CD4-positive, alpha-beta memory T cell (primary cell): Measurements from ENCODE around the gene FOXP3. TPM values are rescaled to one million over a fixed set of nuclear protein-coding genes. Genes with fewer than 3 reads are reported as not detected.
A peak's percentile ranks its signal among the peaks of the same experiment; 100 is the strongest.
"Not testable (repeated sequence)": the region's sequence is repeated elsewhere in the genome, so short reads cannot be mapped to it uniquely, and the experiment has no call there.

ENCODE experiments used
- CTCF ChIA-PET: fragments of 350-600 bp; sonication (Branson Sonifier 250); formaldehyde crosslinking; loops from one replicate; lab custom pipeline; 2021; ENCODE audit warnings: inconsistent platforms; ENCODE audit not compliant: partially characterized antibody; lab: Charles Lee
- POLR2A ChIA-PET: fragments of 350-600 bp; sonication (Branson Sonifier 250); formaldehyde crosslinking; loops from one replicate; lab custom pipeline; 2021; ENCODE audit not compliant: partially characterized antibody; lab: Charles Lee
- DNase-seq, 5 donors: peaks; one replicate each; pipeline versions ENCODE4 v3.0.0 to v3.0.0-alpha.2; 2020 to 2022; ENCODE audit warnings: mixed read lengths in 1 of 5
- H3K27ac ChIP-seq: one replicate; pipeline ENCODE4 v1.7.0; 2013; ENCODE audit warnings: low read depth, low read length
- H3K27me3 ChIP-seq: 2 replicates; pipeline ENCODE4 v1.7.0; 2013; ENCODE audit warnings: mild to moderate bottlenecking, low read length, moderate library complexity; ENCODE audit not compliant: insufficient read depth
- H3K36me3 ChIP-seq: 2 replicates; pipeline ENCODE4 v1.7.0; 2013; ENCODE audit warnings: mild to moderate bottlenecking, low read length, moderate library complexity; ENCODE audit not compliant: insufficient read depth
- H3K4me1 ChIP-seq: 2 replicates; pipeline ENCODE4 v1.7.0; 2013; ENCODE audit warnings: mild to moderate bottlenecking, low read length, moderate library complexity; ENCODE audit not compliant: insufficient read depth
- H3K4me3 ChIP-seq, 2 donors: one replicate each; pipeline ENCODE4 v1.7.0; 2013; ENCODE audit warnings: low read length in 2 of 2, mild to moderate bottlenecking in 1 of 2
- H3K9me3 ChIP-seq, 2 donors: one replicate each; pipeline ENCODE4 v1.7.0; 2013; ENCODE audit warnings: low read length in 2 of 2, control low read depth in 1 of 2; ENCODE audit not compliant: control insufficient read depth in 1 of 2
- H3K27ac Mint-ChIP-seq, 7 donors: one replicate each; pipeline ENCODE4 v1.8.0; 2020 to 2021; ENCODE audit warnings: mixed read lengths in 7 of 7, mild to moderate bottlenecking in 6 of 7, inconsistent platforms in 3 of 7, moderate library complexity in 3 of 7
- H3K27me3 Mint-ChIP-seq, 2 donors: one replicate each; pipeline ENCODE4 v1.8.0; 2020 to 2021; ENCODE audit warnings: mixed read lengths in 2 of 2
- H3K36me3 Mint-ChIP-seq, 2 donors: one replicate each; pipeline ENCODE4 v1.8.0; 2020 to 2021; ENCODE audit warnings: mixed read lengths in 2 of 2, inconsistent platforms in 1 of 2, mild to moderate bottlenecking in 1 of 2
- H3K4me1 Mint-ChIP-seq, 4 donors: one replicate each; pipeline ENCODE4 v1.8.0; 2020 to 2021; ENCODE audit warnings: mixed read lengths in 4 of 4, mild to moderate bottlenecking in 1 of 4
- H3K4me3 Mint-ChIP-seq, 8 donors: one replicate each; pipeline ENCODE4 v1.8.0; 2020 to 2021; ENCODE audit warnings: mixed read lengths in 8 of 8, mild to moderate bottlenecking in 7 of 8, moderate library complexity in 6 of 8, inconsistent platforms in 3 of 8
- H3K9me3 Mint-ChIP-seq, 8 donors: one replicate each; pipeline ENCODE4 v1.8.0; 2020 to 2021; ENCODE audit warnings: mixed read lengths in 8 of 8, mild to moderate bottlenecking in 5 of 8, inconsistent platforms in 3 of 8, moderate library complexity in 1 of 8
- intact Hi-C: fragments of 100-400 bp; cut with micrococcal nuclease; formaldehyde crosslinking; loops from one replicate; pipeline ENCODE4 v1.15.1; 2023
- polyA plus RNA-seq, 2 donors: library from polyadenylated mRNA; unstranded; fragments of 300-500 nt; fragmentation: Illumina TruSeq; gene quantifications; one replicate each; pipeline ENCODE4 v1.2.3, GENCODE V29; 2021
- total RNA-seq, 2 experiments: library from RNA; stranded (reverse); gene quantifications; one replicate each; pipeline ENCODE4 v1.2.3, GENCODE V29; 2021

The FOXP3 gene
- total RNA-seq: 1 to 10 TPM; 3.5 to 4.3 TPM
- polyA plus RNA-seq: 1 to 10 TPM in 1 of 2 donors, under 1 TPM in 1; 1.00 to 2.2 TPM

DNA sequence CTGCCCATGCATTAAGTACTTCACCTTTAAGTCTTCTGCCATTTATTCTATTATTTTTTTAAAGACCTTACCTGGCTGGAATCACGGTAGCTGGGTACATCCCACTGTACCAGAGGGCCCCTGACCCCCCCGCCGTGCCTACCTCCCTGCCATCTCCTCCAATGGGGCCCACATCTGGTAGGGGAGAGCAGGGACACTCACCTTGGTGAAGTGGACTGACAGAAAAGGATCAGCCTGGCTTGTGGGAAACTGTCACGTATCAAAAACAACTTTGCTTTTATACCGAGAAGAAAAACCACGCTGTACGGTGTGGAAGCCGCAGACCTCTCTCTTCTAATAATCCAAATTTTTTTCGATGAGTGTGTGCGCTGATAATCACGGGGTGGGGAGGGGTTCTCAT, at the start of gene FOXP3:
FOXP3 (minus strand) TSS at position 251 of the 400 bp plus-strand sequence. CDS start 6,205 bp downstream, outside the sequence.
- H3K4me3 Mint-ChIP-seq: peak within 1 kb of the TSS; percentile 47 to 77 (median 58)
- CTCF ChIA-PET: no interaction called here

DNA sequence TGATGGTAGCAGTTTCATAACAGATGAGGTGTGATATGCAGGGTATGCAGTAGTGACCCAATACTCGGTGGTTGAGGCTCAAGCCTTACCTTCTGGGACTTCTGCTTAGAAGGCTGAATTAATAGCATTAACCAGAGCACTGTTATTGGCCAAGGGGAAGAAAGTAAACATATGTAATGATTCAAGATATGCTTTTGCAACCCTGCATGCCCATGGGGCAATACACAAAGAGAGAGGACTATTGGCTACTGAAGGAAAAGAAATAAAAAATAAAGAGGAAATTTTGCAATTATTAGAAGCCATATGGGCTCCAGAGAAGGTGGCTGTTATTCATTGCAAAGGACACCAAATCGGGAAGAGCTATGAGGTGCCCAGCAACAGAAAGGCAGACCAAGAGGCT, 47.7 kb upstream of the FOXP3 start:
- peaks cover 19 to 29% (median 20%) of the 10 kb centered on the region in 4 donors for H3K4me1 Mint-ChIP-seq
- no peaks in the 10 kb centered on the region for H3K27me3 ChIP-seq
- ChIA-PET CTCF (no interaction called here), POLR2A (no interaction called here)
- intact Hi-C loops: no loop called here
- no peaks in the 10 kb centered on the region for H3K9me3 Mint-ChIP-seq
- no peak overlapping the region for H3K27ac ChIP-seq
- no peaks in the 10 kb centered on the region for H3K9me3 ChIP-seq
- no peak overlapping the region for H3K4me3 ChIP-seq
- no peak overlapping the region for H3K27ac Mint-ChIP-seq
- H3K36me3 ChIP-seq: no peaks in the 10 kb centered on the region
- H3K27me3 Mint-ChIP-seq: no peaks in the 10 kb centered on the region
- H3K4me1 ChIP-seq: peaks cover 17% of the 10 kb centered on the region
- H3K36me3 Mint-ChIP-seq: no peaks in the 10 kb centered on the region
- no peak overlapping the region for H3K4me3 Mint-ChIP-seq
- DNase-seq: no peak

More for the DNA sequence above, at the start of gene FOXP3:
- POLR2A ChIA-PET: interaction anchor here (0.9 to 2.1 kb wide), 3 partner anchors 8 to 74 kb away, joined by 3 to 12 read pairs (median 3); no protein-coding TSS in a partner anchor
- peaks cover 12 to 51% (median 23%) of the 10 kb centered on the region in 4 donors for H3K4me1 Mint-ChIP-seq
- H3K4me3 ChIP-seq: no peak within 1 kb of the TSS
- H3K4me1 ChIP-seq: peaks cover 20% of the 10 kb centered on the region
- H3K27ac Mint-ChIP-seq: peak within 1 kb of the TSS in 6 of 7 donors; percentile 18 to 86 (median 66)
- no peaks in the 10 kb centered on the region for H3K27me3 ChIP-seq
- H3K27me3 Mint-ChIP-seq: peaks cover 0 to 1% of the 10 kb centered on the region in 2 donors
- peaks cover 0 to 3% (median 0%) of the 10 kb centered on the region in 8 donors for H3K9me3 Mint-ChIP-seq
- DNase-seq: no peak
- H3K36me3 Mint-ChIP-seq: peaks cover 0 to 7% of the 10 kb centered on the region in 2 donors
- H3K9me3 ChIP-seq: no peaks in the 10 kb centered on the region
- intact Hi-C loops: loop anchor here (10.0 kb wide), 1 partner anchor 190 kb away; the partner anchor contains the start of genes PRAF2 and WDR45
- no peaks in the 10 kb centered on the region for H3K36me3 ChIP-seq
- H3K27ac ChIP-seq: no peak within 1 kb of the TSS

- Histone ChIP-seq H3K9me3 (no peaks in the 10 kb centered on the region), H3K27me3 (no peaks in the 10 kb centered on the region), H3K36me3 (no peaks in the 10 kb centered on the region), H3K27ac (peak overlapping the region; percentile 47), H3K4me3 (no peak overlapping the region), H3K4me1 (peaks cover 17% of the 10 kb centered on the region)
- CTCF ChIA-PET: interaction anchor here (1.0 to 1.6 kb wide), 2 partner anchors 19 to 38 kb away, joined by 3 to 14 read pairs; no protein-coding TSS in a partner anchor
- peak overlapping the region in 1 of 8 donors; percentile 39 for H3K4me3 Mint-ChIP-seq
- POLR2A ChIA-PET: interaction anchor here (1.0 to 2.4 kb wide), 6 partner anchors 19 to 308 kb away, joined by 3 to 28 read pairs (median 8); partner anchors contain the start of genes CCDC22, GRIPAP1 and PPP1R3F
- DNase-seq: no peak
- no peaks in the 10 kb centered on the region for H3K9me3 Mint-ChIP-seq
- no peaks in the 10 kb centered on the region for H3K27me3 Mint-ChIP-seq
- H3K36me3 Mint-ChIP-seq: no peaks in the 10 kb centered on the region
- H3K27ac Mint-ChIP-seq: peak overlapping the region in 4 of 7 donors; percentile 68 to 97 (median 91)
- intact Hi-C loops: no loop called here
- peaks cover 19 to 29% (median 20%) of the 10 kb centered on the region in 4 donors for H3K4me1 Mint-ChIP-seq
Measured at GRCh38 chrX:49310371-49310770, 45.9 kb upstream of the FOXP3 start.

GRCh38 chrX:49309401-49309981, 45.0 kb upstream of the FOXP3 start:
- peak; percentile 28 to 47 (median 40) for DNase-seq
- Histone ChIP-seq H3K4me3 (peak overlapping the region; percentile 23 to 57), H3K9me3 (no peaks in the 10 kb centered on the region), H3K27me3 (no peaks in the 10 kb centered on the region), H3K27ac (peak overlapping the region; percentile 47), H3K36me3 (no peaks in the 10 kb centered on the region), H3K4me1 (peaks cover 17% of the 10 kb centered on the region)
- ChIA-PET POLR2A (interaction anchor here (1.0 to 2.4 kb wide), 9 partner anchors 18 to 735 kb away, joined by 3 to 28 read pairs (median 6); partner anchors contain the start of genes CCDC22, GRIPAP1, PPP1R3F and RBM3), CTCF (interaction anchor here (1.0 to 1.8 kb wide), 4 partner anchors 18 to 154 kb away, joined by 3 to 14 read pairs (median 6); no protein-coding TSS in a partner anchor)
- Mint-ChIP-seq H3K27me3 (no peaks in the 10 kb centered on the region), H3K4me3 (peak overlapping the region; percentile 85 to 94 (median 88)), H3K9me3 (no peaks in the 10 kb centered on the region), H3K27ac (peak overlapping the region; percentile 90 to 97 (median 93)), H3K36me3 (no peaks in the 10 kb centered on the region), H3K4me1 (peaks cover 19 to 29% (median 20%) of the 10 kb centered on the region in 4 donors)
- intact Hi-C loops: loop anchor here (5.0 kb wide), 1 partner anchor 37 kb away; no protein-coding TSS in a partner anchor

- Mint-ChIP-seq H3K27ac (peak overlapping the region; percentile 90 to 97 (median 93)), H3K9me3 (no peaks in the 10 kb centered on the region), H3K36me3 (no peaks in the 10 kb centered on the region), H3K4me1 (peaks cover 19 to 29% (median 20%) of the 10 kb centered on the region in 4 donors), H3K4me3 (peak overlapping the region; percentile 85 to 94 (median 88)), H3K27me3 (no peaks in the 10 kb centered on the region)
- Histone ChIP-seq H3K27me3 (no peaks in the 10 kb centered on the region), H3K4me1 (peaks cover 17% of the 10 kb centered on the region), H3K9me3 (no peaks in the 10 kb centered on the region), H3K27ac (peak overlapping the region; percentile 47), H3K36me3 (no peaks in the 10 kb centered on the region), H3K4me3 (peak overlapping the region; percentile 23 to 57)
- ChIA-PET POLR2A (interaction anchor here (0.7 to 2.4 kb wide), 11 partner anchors 17 to 734 kb away, joined by 3 to 28 read pairs (median 5); partner anchors contain the start of genes CCDC22, GRIPAP1, PPP1R3F and RBM3), CTCF (interaction anchor here (1.2 to 1.8 kb wide), 5 partner anchors 14 to 153 kb away, joined by 4 to 14 read pairs (median 5); no protein-coding TSS in a partner anchor)
- intact Hi-C loops: loop anchor here (5.0 kb wide), 1 partner anchor 36 kb away; no protein-coding TSS in a partner anchor
- DNase-seq: peak in 3 of 5 donors; percentile 20 to 39 (median 32)
Measured at GRCh38 chrX:49308604-49309269, 44.2 kb upstream of the FOXP3 start.

GRCh38 chrX:49307775-49308174, 43.3 kb upstream of the FOXP3 start:
- H3K36me3 ChIP-seq, H3K27ac ChIP-seq, H3K27me3 ChIP-seq, H3K27me3 Mint-ChIP-seq, H3K36me3 Mint-ChIP-seq, H3K4me3 ChIP-seq, H3K9me3 ChIP-seq, H3K9me3 Mint-ChIP-seq, DNase-seq: not testable (repeated sequence)
- ChIA-PET CTCF (interaction anchor here (1.2 to 1.7 kb wide), 3 partner anchors 13 to 152 kb away, joined by 4 to 5 read pairs (median 4); no protein-coding TSS in a partner anchor), POLR2A (interaction anchor here (0.8 to 1.6 kb wide), 4 partner anchors 34 to 572 kb away, joined by 3 to 15 read pairs (median 4); no protein-coding TSS in a partner anchor)
- H3K4me3 Mint-ChIP-seq: peak overlapping the region in 6 of 8 donors; percentile 3 to 94 (median 62)
- H3K4me1 ChIP-seq: peaks cover 17% of the 10 kb centered on the region
- intact Hi-C loops: loop anchor here (5.0 kb wide), 1 partner anchor 35 kb away; no protein-coding TSS in a partner anchor
- peak overlapping the region in 4 of 7 donors; percentile 18 to 66 (median 64) for H3K27ac Mint-ChIP-seq
- peaks cover 19 to 29% (median 20%) of the 10 kb centered on the region in 4 donors for H3K4me1 Mint-ChIP-seq
